Measurements from ENCODE around the gene PRSS35.

GRCh38 chr6:83474309-83474708, 38.0 kb upstream of the PRSS35 start:
- TF ChIP-seq EZH2phosphoT487 (IDR thresholded peaks at IDR 0.05; ENCODE audit: insufficient read depth, low read depth) (no peak), EZH2 (IDR thresholded peaks at IDR 0.05; ENCODE audit: insufficient read depth, poor library complexity, severe bottlenecking) (no peak)

All from GM23248 (cell line).